HepG2 (cell line): ENCODE measurements around the gene PRKCE. TPM values are rescaled to one million over a fixed set of nuclear protein-coding genes. Genes with fewer than 3 reads are reported as not detected.
A peak's percentile ranks its signal among the peaks of the same experiment; 100 is the strongest.

ENCODE experiments used
- ATF5 ChIP-seq: sonication (generic); formaldehyde crosslinking; IDR thresholded peaks from 2 replicates; pipeline ENCODE4 v1.4.0; 2020; ENCODE audit warnings: mild to moderate bottlenecking, low read depth, missing genetic modification reagents
- CHD4 ChIP-seq: fragments of 200-600 bp; sonication (generic); IDR thresholded peaks from 2 replicates; pipeline ENCODE4 v1.7.0; 2017; ENCODE audit warnings: mild to moderate bottlenecking, low read length, borderline replicate concordance
- FIP1L1 ChIP-seq: fragments of 200-400 bp; formaldehyde crosslinking; IDR thresholded peaks from 2 replicates; pipeline ENCODE4 v1.6.1; 2018; ENCODE audit warnings: low read depth, mild to moderate bottlenecking, low read length, moderate library complexity, borderline replicate concordance; ENCODE audit not compliant: insufficient read depth
- GMEB2 ChIP-seq: IDR thresholded peaks from 2 replicates; pipeline ENCODE4 v1.6.1; 2016; ENCODE audit warnings: missing biosample characterization, missing genetic modification reagents, low read depth
- HOXA3 ChIP-seq: sonication (generic); formaldehyde crosslinking; IDR thresholded peaks from 2 replicates; pipeline ENCODE4 v1.5.0; 2020; ENCODE audit warnings: missing genetic modification reagents
- KDM4B ChIP-seq: sonication (generic); formaldehyde crosslinking; IDR thresholded peaks from 2 replicates; pipeline ENCODE4 v1.4.0; 2020; ENCODE audit warnings: missing genetic modification reagents
- MYC ChIP-seq: sonication (generic); formaldehyde crosslinking; IDR thresholded peaks from 2 replicates; pipeline ENCODE4 v1.9.0; 2021; ENCODE audit warnings: missing genetic modification reagents, borderline replicate concordance
- NFIB ChIP-seq: sonication (generic); formaldehyde crosslinking; IDR thresholded peaks from 2 replicates; pipeline ENCODE4 v1.9.0; 2021; ENCODE audit warnings: missing genetic modification reagents, mild to moderate bottlenecking, borderline replicate concordance
- NFRKB ChIP-seq: fragments of 450-650 bp; IDR thresholded peaks from 2 replicates; pipeline ENCODE4 v1.6.1; 2017
- PAX8 ChIP-seq: sonication (generic); formaldehyde crosslinking; IDR thresholded peaks from 2 replicates; pipeline ENCODE4 v1.8.0; 2022; ENCODE audit warnings: mild to moderate bottlenecking, missing genetic modification reagents, borderline replicate concordance
- RNF2 ChIP-seq: fragments of 450-650 bp; conservative IDR thresholded peaks from 2 replicates; pipeline ENCODE4 v1.6.1; 2016; ENCODE audit warnings: low read depth
- SMAD1 ChIP-seq: sonication (generic); formaldehyde crosslinking; IDR thresholded peaks from 2 replicates; pipeline ENCODE4 v1.4.0; 2020; ENCODE audit warnings: missing genetic modification reagents, low read depth, mild to moderate bottlenecking, borderline replicate concordance
- SOX6 ChIP-seq, 2 experiments: fragments of 450-650 bp in 1 of 2; sonication (generic) in 1 of 2; formaldehyde crosslinking in 1 of 2; IDR thresholded peaks; 2 replicates each; pipeline versions ENCODE4 v1.4.0 to v1.6.1; 2017 to 2020; ENCODE audit warnings: antibody characterized with exemption in 1 of 2, mild to moderate bottlenecking in 1 of 2, missing genetic modification reagents in 1 of 2
- STAT5B ChIP-seq: sonication (generic); formaldehyde crosslinking; IDR thresholded peaks from 2 replicates; pipeline ENCODE4 v1.4.0; 2020; ENCODE audit warnings: missing genetic modification reagents
- TMF1 ChIP-seq: sonication (generic); formaldehyde crosslinking; IDR thresholded peaks from 2 replicates; pipeline ENCODE4 v1.8.1; 2022; ENCODE audit warnings: low read depth, missing genetic modification reagents
- TP53 ChIP-seq: sonication (generic); formaldehyde crosslinking; conservative IDR thresholded peaks from 2 replicates; pipeline ENCODE4 v1.4.0; 2020; ENCODE audit warnings: missing genetic modification reagents
- ZBTB33 ChIP-seq: sonication (generic); formaldehyde crosslinking; IDR thresholded peaks from 2 replicates; pipeline ENCODE4 v1.4.0; 2020; ENCODE audit warnings: missing genetic modification reagents
- ZBTB42 ChIP-seq: sonication (generic); formaldehyde crosslinking; IDR thresholded peaks from 2 replicates; pipeline ENCODE4 v1.5.0; 2020; ENCODE audit warnings: mild to moderate bottlenecking, missing genetic modification reagents
- ZNF124 ChIP-seq: sonication (generic); formaldehyde crosslinking; IDR thresholded peaks from 2 replicates; pipeline ENCODE4 v1.4.0; 2020; ENCODE audit warnings: missing genetic modification reagents
- ZNF235 ChIP-seq: sonication (generic); formaldehyde crosslinking; IDR thresholded peaks from 2 replicates; pipeline ENCODE4 v1.8.1; 2023; ENCODE audit warnings: mild to moderate bottlenecking, missing genetic modification reagents, borderline replicate concordance
- ZNF343 ChIP-seq: sonication (generic); formaldehyde crosslinking; IDR thresholded peaks from 2 replicates; pipeline ENCODE4 v1.4.0; 2020; ENCODE audit warnings: mild to moderate bottlenecking, missing genetic modification reagents
- ZNF431 ChIP-seq: sonication (generic); formaldehyde crosslinking; IDR thresholded peaks from 2 replicates; pipeline ENCODE4 v1.9.0; 2022; ENCODE audit warnings: missing genetic modification reagents, low read depth, mild to moderate bottlenecking, borderline replicate concordance
- ZNF510 ChIP-seq: sonication (generic); formaldehyde crosslinking; IDR thresholded peaks from 2 replicates; pipeline ENCODE4 v1.4.0; 2020; ENCODE audit warnings: low read depth, mild to moderate bottlenecking, missing genetic modification reagents
- ZNF670 ChIP-seq: sonication (generic); formaldehyde crosslinking; IDR thresholded peaks from 2 replicates; pipeline ENCODE4 v1.8.0; 2022; ENCODE audit warnings: mild to moderate bottlenecking, missing genetic modification reagents, borderline replicate concordance
- polyA plus RNA-seq, 8 experiments: library from polyadenylated mRNA; depleted of rRNA in 3 of 8; stranded (reverse) in 7 of 8; unstranded in 1 of 8; fragments of >200 nt; fragmentation: Illumina TruSeq in 4 of 8; extraction: Trizol in 4 of 8; gene quantifications; 2 replicates each; pipeline versions ENCODE4 v1.2.1 to v1.2.3, GENCODE V29; 2011 to 2016; ENCODE audit warnings: low read depth in 4 of 8, missing spikeins in 1 of 8, mixed read lengths in 1 of 8; ENCODE audit not compliant: insufficient read depth in 1 of 8
- total RNA-seq, 5 experiments: library from RNA; depleted of rRNA; stranded (reverse); fragments of >200 nt; fragmentation: Illumina TruSeq; extraction: Trizol; gene quantifications; 2 replicates each; pipeline ENCODE4 v1.2.3, GENCODE V29; 2016; ENCODE audit warnings: low read depth in 1 of 5
- TF ChIP-seq, protein P1 (sequence below), 2 experiments: IDR thresholded peaks; 2 replicates each; pipeline ENCODE4 v1.6.1; 2011 to 2012; ENCODE audit warnings: low read length in 2 of 2, borderline replicate concordance in 1 of 2, low read depth in 1 of 2, mild to moderate bottlenecking in 1 of 2, moderate library complexity in 1 of 2

Gene PRKCE
- total and polyA plus RNA-seq, 2 of the 13 experiments (the other 11 are each of a cell fraction or from before 2014, with no cell fraction given), result 1.0 to 3.9 TPM

GRCh38 chr2:46002507-46002883 lies 351.0 kb downstream of the PRKCE start (continued):
- TF ChIP-seq ZBTB42 (no peak), MYC (CRISPR knock-in tag) (no peak), ZNF510 (CRISPR knock-in tag) (no peak), ZNF431 (no peak), FIP1L1 (no peak), STAT5B (CRISPR knock-in tag) (no peak), RNF2 (no peak), SMAD1 (CRISPR knock-in tag) (no peak), TMF1 (CRISPR knock-in tag) (no peak), ZBTB33 (CRISPR knock-in tag) (no peak), GMEB2 (CRISPR knock-in tag) (no peak), TP53 (CRISPR knock-in tag) (no peak), CHD4 (no peak), PAX8 (CRISPR knock-in tag) (no peak), NFIB (CRISPR knock-in tag) (no peak), HOXA3 (CRISPR knock-in tag) (no peak), ZNF235 (CRISPR knock-in tag) (no peak), ATF5 (CRISPR knock-in tag) (no peak), ZNF343 (CRISPR knock-in tag) (no peak), ZNF124 (CRISPR knock-in tag) (no peak), KDM4B (CRISPR knock-in tag) (no peak), SOX6 (IDR thresholded peaks at IDR 0.05) (no peak), SOX6 (CRISPR knock-in tag; IDR thresholded peaks at IDR 0.05) (peak; percentile 38; the same call in 1 of the 2 replicates), NFRKB (no peak), ZNF670 (CRISPR knock-in tag) (no peak)
- TF ChIP-seq, protein P1, sequence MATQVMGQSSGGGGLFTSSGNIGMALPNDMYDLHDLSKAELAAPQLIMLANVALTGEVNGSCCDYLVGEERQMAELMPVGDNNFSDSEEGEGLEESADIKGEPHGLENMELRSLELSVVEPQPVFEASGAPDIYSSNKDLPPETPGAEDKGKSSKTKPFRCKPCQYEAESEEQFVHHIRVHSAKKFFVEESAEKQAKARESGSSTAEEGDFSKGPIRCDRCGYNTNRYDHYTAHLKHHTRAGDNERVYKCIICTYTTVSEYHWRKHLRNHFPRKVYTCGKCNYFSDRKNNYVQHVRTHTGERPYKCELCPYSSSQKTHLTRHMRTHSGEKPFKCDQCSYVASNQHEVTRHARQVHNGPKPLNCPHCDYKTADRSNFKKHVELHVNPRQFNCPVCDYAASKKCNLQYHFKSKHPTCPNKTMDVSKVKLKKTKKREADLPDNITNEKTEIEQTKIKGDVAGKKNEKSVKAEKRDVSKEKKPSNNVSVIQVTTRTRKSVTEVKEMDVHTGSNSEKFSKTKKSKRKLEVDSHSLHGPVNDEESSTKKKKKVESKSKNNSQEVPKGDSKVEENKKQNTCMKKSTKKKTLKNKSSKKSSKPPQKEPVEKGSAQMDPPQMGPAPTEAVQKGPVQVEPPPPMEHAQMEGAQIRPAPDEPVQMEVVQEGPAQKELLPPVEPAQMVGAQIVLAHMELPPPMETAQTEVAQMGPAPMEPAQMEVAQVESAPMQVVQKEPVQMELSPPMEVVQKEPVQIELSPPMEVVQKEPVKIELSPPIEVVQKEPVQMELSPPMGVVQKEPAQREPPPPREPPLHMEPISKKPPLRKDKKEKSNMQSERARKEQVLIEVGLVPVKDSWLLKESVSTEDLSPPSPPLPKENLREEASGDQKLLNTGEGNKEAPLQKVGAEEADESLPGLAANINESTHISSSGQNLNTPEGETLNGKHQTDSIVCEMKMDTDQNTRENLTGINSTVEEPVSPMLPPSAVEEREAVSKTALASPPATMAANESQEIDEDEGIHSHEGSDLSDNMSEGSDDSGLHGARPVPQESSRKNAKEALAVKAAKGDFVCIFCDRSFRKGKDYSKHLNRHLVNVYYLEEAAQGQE (IDR thresholded peaks at IDR 0.05; ENCODE audit: borderline replicate concordance in 1 of 2, low read depth in 1 of 2, low read length in 2 of 2), result no peak
